K562 (cell line): ENCODE data around the gene LRRC4. TPM values are rescaled to one million over a fixed set of nuclear protein-coding genes. Genes with fewer than 3 reads are reported as not detected.
A peak's percentile ranks its signal among the peaks of the same experiment; 100 is the strongest.

Experiments
- ATAC-seq: fragments of 200-7000 bp; cut with Tn5 transposase; 3 replicates; pipeline ENCODE4 v1.9.1; 2020; ENCODE audit warnings: moderate library complexity
- BruUV-seq: library from RNA; stranded (reverse); fragments of 400-500 nt; replicated peaks from 2 replicates; lab custom pipeline; 2021; lab: Mats Ljungman, UMichigan
- CTCF ChIA-PET: fragments of 300-600 bp; formaldehyde crosslinking; extraction: SDS; loops from one replicate; lab custom pipeline; 2021; ENCODE audit warnings: low intra/inter-chr PET ratio; lab: Yijun Ruan, JAX
- POLR2A ChIA-PET: fragments of 300-600, 350-650 bp; sonication (Branson Sonifier 250); formaldehyde crosslinking; extraction: SDS; loops from one replicate; lab custom pipeline; 2021; ENCODE audit warnings: antibody characterized with exemption, inconsistent platforms; lab: Yijun Ruan, JAX
- DNase-seq, 4 experiments: peaks; one replicate each; pipeline versions ENCODE4 v3.0.0 to v3.0.0-alpha.2; 2011 to 2018; ENCODE audit warnings: low spot score in 3 of 4, mixed read lengths in 3 of 4; ENCODE audit errors: extremely low read depth in 1 of 4
- FAIRE-seq: peaks from 2 replicates; lab custom pipeline; 2011; peaks lifted over from hg19 to GRCh38; lab: Jason Lieb, UNC
- H2AFZ ChIP-seq: 2 replicates; pipeline ENCODE4 v1.6.0; 2011; ENCODE audit warnings: low read depth, low read length, control low read depth, inconsistent platforms
- H3K27ac ChIP-seq: fragments of 200-600 bp; 3 replicates; pipeline ENCODE4 v1.8.0; 2011; ENCODE audit warnings: low read depth, mild to moderate bottlenecking, control low read depth, inconsistent platforms, low read length, moderate library complexity, mixed read lengths; ENCODE audit errors: extremely low read depth
- H3K27me3 ChIP-seq, 2 experiments: fragments of 300-600 bp in 1 of 2; 2 replicates in 1 of 2; 3 replicates in 1 of 2; pipeline versions ENCODE4 v1.6.0 to v1.8.0; 2011; ENCODE audit warnings: inconsistent platforms in 2 of 2, low read length in 2 of 2, mild to moderate bottlenecking in 1 of 2, mixed read lengths in 1 of 2, moderate library complexity in 1 of 2; ENCODE audit not compliant: control insufficient read depth in 2 of 2, insufficient read depth in 2 of 2
- H3K36me3 ChIP-seq: fragments of 300-600 bp; 3 replicates; pipeline ENCODE4 v1.8.0; 2011; ENCODE audit warnings: mild to moderate bottlenecking, low read length, inconsistent platforms; ENCODE audit not compliant: control insufficient read depth, insufficient read depth
- H3K4me1 ChIP-seq, 2 experiments: fragments of 200-600 bp in 1 of 2; replicated peaks in 1 of 2; 2 replicates in 1 of 2; 3 replicates in 1 of 2; pipeline versions ENCODE4 v1.5.1 to v1.8.0; 2011; ENCODE audit warnings: inconsistent platforms in 2 of 2, low read length in 2 of 2, mild to moderate bottlenecking in 1 of 2, mixed read lengths in 1 of 2, moderate library complexity in 1 of 2; ENCODE audit not compliant: control insufficient read depth in 2 of 2, insufficient read depth in 2 of 2
- H3K4me2 ChIP-seq: 2 replicates; pipeline ENCODE4 v1.6.1; 2011; ENCODE audit warnings: low read length, control low read depth, inconsistent platforms, mixed read lengths; ENCODE audit not compliant: insufficient read depth
- H3K4me3 ChIP-seq: fragments of 200-600 bp; sonication (generic), shearing (Covaris generic); 2 replicates; pipeline ENCODE4 v1.5.1; 2016; ENCODE audit warnings: control low read depth, inconsistent platforms
- H3K79me2 ChIP-seq: fragments of 200-600 bp; 3 replicates; pipeline ENCODE4 v1.8.0; 2011; ENCODE audit warnings: low read length, inconsistent platforms; ENCODE audit not compliant: control insufficient read depth, insufficient read depth
- H3K9ac ChIP-seq, 2 experiments: 2 replicates each; pipeline versions ENCODE4 v1.6.0 to v1.6.1; 2011; ENCODE audit warnings: low read depth in 2 of 2, low read length in 2 of 2, control low read depth in 1 of 2, inconsistent platforms in 1 of 2, mild to moderate bottlenecking in 1 of 2, mixed read lengths in 1 of 2; ENCODE audit not compliant: insufficient read depth in 1 of 2
- H3K9me1 ChIP-seq: one replicate; pipeline ENCODE4 v1.6.0; 2011; ENCODE audit warnings: inconsistent platforms, mild to moderate bottlenecking, low read length, moderate library complexity; ENCODE audit not compliant: control insufficient read depth, insufficient read depth
- H3K9me3 ChIP-seq: replicated peaks from 2 replicates; pipeline ENCODE4 v1.5.1; 2011; ENCODE audit warnings: low read depth, low read length, inconsistent platforms; ENCODE audit not compliant: control insufficient read depth, insufficient read depth
- H4K20me1 ChIP-seq: replicated peaks from 2 replicates; pipeline ENCODE4 v1.6.1; 2011; ENCODE audit warnings: low read length, inconsistent platforms, mixed read lengths; ENCODE audit not compliant: control insufficient read depth, insufficient read depth
- ATF1 ChIP-seq, 2 experiments: fragments of 450-650 bp in 1 of 2; IDR thresholded peaks; 2 replicates each; pipeline ENCODE4 v1.6.1; 2016; ENCODE audit warnings: missing compliant biosample characterization in 1 of 2, missing genetic modification characterization in 1 of 2
- NFE2L1 ChIP-seq: fragments of 450-650 bp; IDR thresholded peaks from 2 replicates; pipeline ENCODE4 v1.6.1; 2016; ENCODE audit warnings: missing genetic modification characterization, low read depth, mild to moderate bottlenecking, missing compliant biosample characterization, moderate library complexity, borderline replicate concordance
- PML ChIP-seq: IDR thresholded peaks from 2 replicates; pipeline ENCODE4 v1.6.1; 2012; ENCODE audit warnings: low read length, inconsistent platforms
- POLR2G ChIP-seq: fragments of 200-400 bp; formaldehyde crosslinking; IDR thresholded peaks from 2 replicates; pipeline ENCODE4 v1.6.1; 2017; ENCODE audit warnings: low read depth, mild to moderate bottlenecking, antibody characterized with exemption, low read length, moderate library complexity
- RBM22 ChIP-seq: fragments of 200-400 bp; formaldehyde crosslinking; IDR thresholded peaks from 2 replicates; pipeline ENCODE4 v1.6.1; 2018; ENCODE audit warnings: low read length, low read depth; ENCODE audit not compliant: poor library complexity, severe bottlenecking
- TEAD1 ChIP-seq, 2 experiments: fragments of 450-650 bp in 1 of 2; sonication (generic) in 1 of 2; formaldehyde crosslinking; IDR thresholded peaks; 2 replicates each; pipeline versions ENCODE4 v1.4.0 to v1.8.0; 2020 to 2022; ENCODE audit warnings: mild to moderate bottlenecking in 2 of 2, missing genetic modification reagents in 1 of 2
- WGBS: fragments of 100-300 bp; shearing (Covaris generic); methylation state at CpG from one replicate; pipeline ENCODE4 v1.1.6; 2016; ENCODE audit warnings: low coverage, mixed read lengths; ENCODE audit not compliant: insufficient coverage; ENCODE audit errors: missing lambda C conversion rate; 5-methylcytosine and 5-hydroxymethylcytosine counted together
- in situ Hi-C: fragments of 300-500 bp; cut with MboI; formaldehyde crosslinking; loops from 4 replicates; pipeline ENCODE4 v1.15.0; 2018; ENCODE audit warnings: inconsistent platforms, mixed read lengths
- intact Hi-C: fragments of 100-400 bp; cut with micrococcal nuclease; formaldehyde crosslinking; loops from 2 replicates; pipeline ENCODE4 v1.14.2; 2022
- polyA plus RNA-seq, 8 experiments: library from polyadenylated mRNA; depleted of rRNA in 4 of 8; stranded (reverse) in 5 of 8; unstranded in 3 of 8; fragments of >200 nt; fragmentation: Nextera tagmentation in 2 of 8; fragmentation: Illumina TruSeq in 1 of 8; extraction: Ambion mirVana in 2 of 8; extraction: Trizol in 1 of 8; gene quantifications; 2 replicates each; pipeline versions ENCODE4 v1.2.1 to v1.2.3, GENCODE V29; 2011 to 2014; ENCODE audit warnings: inconsistent platforms in 1 of 8, missing spikeins in 1 of 8
- total RNA-seq, 7 experiments: library from RNA; depleted of rRNA in 6 of 7; stranded (reverse); fragments of >200 nt in 6 of 7; fragmentation: Illumina TruSeq in 2 of 7; extraction: Trizol in 2 of 7; gene quantifications; 2 replicates each; pipeline versions ENCODE4 v1.2.1 to v1.2.3, GENCODE V29; 2011 to 2021; ENCODE audit warnings: low replicate concordance in 1 of 7

The LRRC4 gene
- total and polyA plus RNA-seq, 9 of the 15 experiments (the other 6 are each of a cell fraction or from before 2014, with no cell fraction given), result 0.04 to 0.11 TPM; not detected in 7

DNA sequence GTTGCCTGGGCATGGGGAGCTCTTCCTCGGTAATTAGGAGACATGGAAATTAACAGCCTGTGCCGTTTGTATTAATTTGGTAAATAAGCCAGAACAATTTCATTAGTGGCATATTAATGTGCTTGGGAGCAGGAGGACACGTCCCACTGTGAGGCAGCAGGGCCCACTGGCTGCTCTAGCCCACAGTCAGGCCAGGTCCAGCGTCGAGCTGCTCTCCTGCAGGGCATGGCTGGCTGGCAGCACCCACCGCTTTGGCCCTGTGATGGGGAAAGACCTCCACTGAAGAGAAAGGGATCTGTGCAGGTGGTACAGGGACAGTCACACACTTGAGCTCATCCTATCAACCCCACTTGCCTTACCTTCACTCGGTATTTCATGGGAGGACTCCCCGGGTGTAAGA, 37.5 kb upstream of the LRRC4 start:
- no peaks in the 10 kb centered on the region for H3K9me3 ChIP-seq
- in situ Hi-C loops, result no loop called here
- 86% methylated on average over 8 of the region's 8 CpGs for WGBS

GRCh38 chr7:128067983-128068382, 36.7 kb upstream of the LRRC4 start:
- H3K36me3 ChIP-seq, result peaks cover 41% of the 10 kb centered on the region
- POLR2A ChIA-PET, result interaction anchor here (1.0 to 1.4 kb wide), 3 partner anchors 9 to 23 kb away, joined by 3 to 5 read pairs (median 4); no protein-coding TSS in a partner anchor
- no peaks in the 10 kb centered on the region for H3K79me2 ChIP-seq
- H3K27ac ChIP-seq, result no peak overlapping the region
- no peaks in the 10 kb centered on the region for H3K9me1 ChIP-seq
- TF ChIP-seq PML, result no peak
- 76% methylated on average over 5 of the region's 5 CpGs for WGBS
- no peak overlapping the region for H3K9ac ChIP-seq
- H2AFZ ChIP-seq, result no peak overlapping the region
- no peak for DNase-seq
- no peaks in the 10 kb centered on the region for H3K9me3 ChIP-seq
- peaks cover 10% of the 10 kb centered on the region for H4K20me1 ChIP-seq
- no peaks in the 10 kb centered on the region for H3K27me3 ChIP-seq
- FAIRE-seq, result no peak
- no peaks in the 10 kb centered on the region for H3K4me1 ChIP-seq
- no TSS peak for BruUV-seq
- intact Hi-C loops (no loop called here), in situ Hi-C loops (no loop called here)
- ATAC-seq, result no peak
- no peak overlapping the region for H3K4me2 ChIP-seq
- CTCF ChIA-PET, result no interaction called here
- H3K4me3 ChIP-seq, result no peak overlapping the region

More for the DNA sequence above, 37.5 kb upstream of the LRRC4 start:
- H3K4me2 ChIP-seq, result no peak overlapping the region
- H3K36me3 ChIP-seq, result peaks cover 41% of the 10 kb centered on the region; the same call in 2 of the 3 replicates
- H3K27me3 ChIP-seq, result no peaks in the 10 kb centered on the region
- no peak for DNase-seq
- no peaks in the 10 kb centered on the region for H3K4me1 ChIP-seq
- H3K79me2 ChIP-seq, result no peaks in the 10 kb centered on the region
- no peak overlapping the region for H2AFZ ChIP-seq
- H3K4me3 ChIP-seq, result no peak overlapping the region
- H3K9me1 ChIP-seq, result no peaks in the 10 kb centered on the region
- BruUV-seq, result no TSS peak
- peaks cover 5% of the 10 kb centered on the region; the same call in 1 of the 2 replicates for H4K20me1 ChIP-seq
- no peak for TF ChIP-seq NFE2L1 (tag)
- TF ChIP-seq POLR2G, result 0 out of 2 replicates have a peak, but pooled peaks have one; percentile 29
- peak; percentile 71 for TF ChIP-seq RBM22
- no peak for TF ChIP-seq TEAD1 (CRISPR knock-in tag; IDR thresholded peaks at IDR 0.05)
- no peak for TF ChIP-seq ATF1 (CRISPR knock-in tag; IDR thresholded peaks at IDR 0.05)
- no peak for TF ChIP-seq ATF1 (tag; IDR thresholded peaks at IDR 0.05)
- TF ChIP-seq, all 486 proteins: peak for 2
- intact Hi-C loops, result no loop called here
- H3K27ac ChIP-seq, result no peak overlapping the region
- H3K9ac ChIP-seq, result peak overlapping the region in 1 of 2 experiments; percentile 61; a peak in 1 of 4 replicates
- no peak for FAIRE-seq
- POLR2A ChIA-PET, result interaction anchor here (0.6 to 1.4 kb wide), 5 partner anchors 8 to 1970 kb away, joined by 3 to 6 read pairs (median 4); no protein-coding TSS in a partner anchor
- CTCF ChIA-PET, result no interaction called here
- no peak for ATAC-seq
